Measurements from ENCODE around the gene SECISBP2. TPM values are rescaled to one million over a fixed set of nuclear protein-coding genes. Genes with fewer than 3 reads are reported as not detected.

The SECISBP2 gene
- total and polyA plus RNA-seq, 2 donors (not counting 1 experiment from before 2014, with no cell fraction given) = 56.6 to 124 TPM

DNA sequence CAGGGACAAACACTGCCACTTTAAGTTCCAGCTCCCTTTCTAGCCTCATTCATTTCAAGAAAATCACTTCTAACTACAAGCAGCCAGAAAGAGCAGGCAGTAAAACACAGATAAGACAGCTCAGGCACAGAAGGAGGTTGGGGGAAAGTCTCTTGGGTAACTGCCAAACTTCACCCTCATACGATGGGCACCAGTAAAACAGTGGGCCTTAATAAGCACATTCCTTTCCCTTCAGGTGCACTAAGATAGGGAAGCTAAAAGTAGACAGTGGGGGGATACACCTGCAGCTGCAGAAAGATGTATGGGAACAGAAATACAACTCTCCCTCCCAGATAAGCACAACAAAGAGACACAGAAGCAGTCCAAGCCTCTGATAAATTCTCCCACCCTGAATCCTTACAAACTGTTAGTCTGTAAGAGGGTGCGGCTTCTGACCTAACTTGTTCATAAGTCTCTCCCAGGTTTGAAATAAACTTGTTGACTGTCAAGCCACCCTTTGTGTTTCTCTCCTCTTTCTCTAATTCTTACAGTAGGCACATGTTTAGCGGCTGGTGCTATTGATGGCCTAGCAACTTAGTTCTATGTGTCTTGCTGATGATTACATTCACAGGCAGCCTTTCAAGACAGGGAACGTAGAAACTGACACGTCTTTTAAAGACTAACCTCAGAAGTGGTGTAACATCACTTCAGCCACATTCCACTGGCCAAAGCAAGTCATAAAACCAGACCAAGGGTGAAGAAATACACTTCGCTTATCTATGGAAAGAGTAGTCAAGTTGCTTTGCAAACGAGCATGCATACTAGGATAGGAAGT lies 14.1 kb upstream of the SECISBP2 start:
- Mint-ChIP-seq H3K9me3 (ENCODE audit: insufficient read depth) (no peaks in the 10 kb centered on the region), H3K27ac (peak overlapping the region; percentile 35), H3K4me3 (no peak overlapping the region), H3K27me3 (no peaks in the 10 kb centered on the region), H3K4me1 (peaks cover 21% of the 10 kb centered on the region)
- H3K4me1 ChIP-seq (ENCODE audit: control insufficient read depth in 2 of 2, insufficient read depth in 2 of 2, low read length in 2 of 2) = peaks cover under 1 to 15% of the 10 kb centered on the region in 2 donors
- intact Hi-C loops (cut with micrococcal nuclease) = no loop called here
- no peaks in the 10 kb centered on the region for H3K27me3 ChIP-seq (replicated peaks in 1 of 4; ENCODE audit: control extremely low read depth in 1 of 4, control insufficient read depth in 3 of 4, insufficient read depth in 4 of 4, low read length in 3 of 4)
- H3K9me3 ChIP-seq (ENCODE audit: control extremely low read depth in 1 of 3, control insufficient read depth in 2 of 3, insufficient read depth in 1 of 3, low read length in 2 of 3) = no peaks in the 10 kb centered on the region
- H3K79me2 ChIP-seq (ENCODE audit: control insufficient read depth, insufficient read depth, low read length) = peaks cover under 1% of the 10 kb centered on the region
- ChIA-PET POLR2A (no interaction called here), CTCF (no interaction called here)
- no peak for TF ChIP-seq EZH2 (IDR thresholded peaks at IDR 0.05; ENCODE audit: borderline replicate concordance, insufficient read depth, low read depth, low read length, poor library complexity, severe bottlenecking)
- TF ChIP-seq, protein P1, sequence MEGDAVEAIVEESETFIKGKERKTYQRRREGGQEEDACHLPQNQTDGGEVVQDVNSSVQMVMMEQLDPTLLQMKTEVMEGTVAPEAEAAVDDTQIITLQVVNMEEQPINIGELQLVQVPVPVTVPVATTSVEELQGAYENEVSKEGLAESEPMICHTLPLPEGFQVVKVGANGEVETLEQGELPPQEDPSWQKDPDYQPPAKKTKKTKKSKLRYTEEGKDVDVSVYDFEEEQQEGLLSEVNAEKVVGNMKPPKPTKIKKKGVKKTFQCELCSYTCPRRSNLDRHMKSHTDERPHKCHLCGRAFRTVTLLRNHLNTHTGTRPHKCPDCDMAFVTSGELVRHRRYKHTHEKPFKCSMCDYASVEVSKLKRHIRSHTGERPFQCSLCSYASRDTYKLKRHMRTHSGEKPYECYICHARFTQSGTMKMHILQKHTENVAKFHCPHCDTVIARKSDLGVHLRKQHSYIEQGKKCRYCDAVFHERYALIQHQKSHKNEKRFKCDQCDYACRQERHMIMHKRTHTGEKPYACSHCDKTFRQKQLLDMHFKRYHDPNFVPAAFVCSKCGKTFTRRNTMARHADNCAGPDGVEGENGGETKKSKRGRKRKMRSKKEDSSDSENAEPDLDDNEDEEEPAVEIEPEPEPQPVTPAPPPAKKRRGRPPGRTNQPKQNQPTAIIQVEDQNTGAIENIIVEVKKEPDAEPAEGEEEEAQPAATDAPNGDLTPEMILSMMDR (IDR thresholded peaks at IDR 0.05) = no peak
- no peak overlapping the region for H3K9ac ChIP-seq (ENCODE audit: low read length)
- ATAC-seq (ENCODE audit: low read depth) (no peak), DNase-seq (no peak)
- H3K4me2 ChIP-seq (replicated peaks; ENCODE audit: low read depth, low read length, poor library complexity, severe bottlenecking) = no peak overlapping the region
- H4K20me1 ChIP-seq (ENCODE audit: control insufficient read depth, insufficient read depth, low read length, poor library complexity, severe bottlenecking) = no peaks in the 10 kb centered on the region
- WGBS (ENCODE audit: insufficient coverage) = 100% methylated on average over 1 of the region's 7 CpGs
- H3K36me3 ChIP-seq (replicated peaks in 1 of 2; ENCODE audit: control extremely low read depth in 1 of 2, control insufficient read depth in 1 of 2, extremely low read depth in 1 of 2, insufficient read depth in 2 of 2, low read length in 1 of 2) = no peaks in the 10 kb centered on the region
- H3K27ac ChIP-seq (ENCODE audit: low read length in 2 of 2) = no peak overlapping the region
- H3K4me3 ChIP-seq (ENCODE audit: control extremely low read depth in 1 of 5, extremely low read depth in 1 of 5, insufficient read depth in 1 of 5, low read depth in 2 of 5, low read length in 4 of 5) = no peak overlapping the region
- no peak overlapping the region for H2AFZ ChIP-seq (ENCODE audit: insufficient read depth, low read depth, low read length, poor library complexity, severe bottlenecking)

DNA sequence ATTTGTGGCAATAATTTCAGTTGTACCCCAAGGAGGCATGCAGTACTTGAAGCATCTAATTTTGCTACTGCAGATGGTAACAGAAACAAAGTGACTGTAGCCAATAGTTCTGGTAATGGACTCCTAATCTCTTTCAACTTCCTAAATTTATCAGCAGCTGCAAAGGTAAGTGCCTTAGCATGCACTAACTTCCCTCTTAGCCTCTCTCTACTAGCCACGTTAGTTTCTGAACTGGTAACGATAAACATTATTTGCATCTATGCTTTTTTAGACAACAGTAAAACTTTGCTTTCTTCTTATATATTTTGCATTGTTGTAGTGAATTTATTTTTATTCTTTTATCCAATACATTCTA lies 13.5 kb upstream of the SECISBP2 start:
- POLR2A ChIA-PET = no interaction called here

More for the DNA sequence above, 13.5 kb upstream of the SECISBP2 start:
- TF ChIP-seq, protein P1 (IDR thresholded peaks at IDR 0.05) = no peak
- no peak for TF ChIP-seq EZH2 (IDR thresholded peaks at IDR 0.05; ENCODE audit: borderline replicate concordance, insufficient read depth, low read depth, low read length, poor library complexity, severe bottlenecking)
- peaks cover 23% of the 10 kb centered on the region for H3K4me1 Mint-ChIP-seq
- Histone ChIP-seq H3K4me2 (replicated peaks; ENCODE audit: low read depth, low read length, poor library complexity, severe bottlenecking) (peak overlapping the region; percentile 8), H3K36me3 (replicated peaks in 1 of 2; ENCODE audit: control extremely low read depth in 1 of 2, control insufficient read depth in 1 of 2, extremely low read depth in 1 of 2, insufficient read depth in 2 of 2, low read length in 1 of 2) (no peaks in the 10 kb centered on the region), H3K27me3 (replicated peaks in 1 of 4; ENCODE audit: control extremely low read depth in 1 of 4, control insufficient read depth in 3 of 4, insufficient read depth in 4 of 4, low read length in 3 of 4) (no peaks in the 10 kb centered on the region), H3K4me1 (ENCODE audit: control insufficient read depth in 2 of 2, insufficient read depth in 2 of 2, low read length in 2 of 2) (peaks cover 7 to 21% of the 10 kb centered on the region in 2 donors), H3K27ac (ENCODE audit: low read length in 2 of 2) (no peak overlapping the region), H2AFZ (ENCODE audit: insufficient read depth, low read depth, low read length, poor library complexity, severe bottlenecking) (no peak overlapping the region), H3K79me2 (ENCODE audit: control insufficient read depth, insufficient read depth, low read length) (peaks cover 4% of the 10 kb centered on the region), H4K20me1 (ENCODE audit: control insufficient read depth, insufficient read depth, low read length, poor library complexity, severe bottlenecking) (no peaks in the 10 kb centered on the region), H3K9me3 (ENCODE audit: control extremely low read depth in 1 of 3, control insufficient read depth in 2 of 3, insufficient read depth in 1 of 3, low read length in 2 of 3) (no peaks in the 10 kb centered on the region), H3K9ac (ENCODE audit: low read length) (no peak overlapping the region), H3K4me3 (ENCODE audit: control extremely low read depth in 1 of 5, extremely low read depth in 1 of 5, insufficient read depth in 1 of 5, low read depth in 2 of 5, low read length in 4 of 5) (no peak overlapping the region)
- H3K27ac Mint-ChIP-seq = peak overlapping the region; percentile 35
- DNase-seq (peak; percentile 52), ATAC-seq (ENCODE audit: low read depth) (peak; percentile 56)
- no peaks in the 10 kb centered on the region for H3K27me3 Mint-ChIP-seq
- H3K4me3 Mint-ChIP-seq = no peak overlapping the region
- intact Hi-C loops (cut with micrococcal nuclease) = no loop called here
- CTCF ChIA-PET = no interaction called here
- no peaks in the 10 kb centered on the region for H3K9me3 Mint-ChIP-seq (ENCODE audit: insufficient read depth)
- no CpG with 5 or more reads among the region's 2 CpGs for WGBS (ENCODE audit: insufficient coverage)
